Measurements from ENCODE around the gene IMPA2.

GRCh38 chr18:11991021-11991795 lies 9.9 kb downstream of the IMPA2 start:
- no peak for TF ChIP-seq GATA2 (IDR thresholded peaks at IDR 0.05; ENCODE audit: low read depth, low read length)
- TF ChIP-seq GATA3 (IDR thresholded peaks at IDR 0.05; ENCODE audit: low read depth, low read length): no peak

Data from SH-SY5Y (cell line).